Fibroblast of mammary gland (primary cell): ENCODE data around the gene COL11A2.

ENCODE experiments used
- DNase-seq: peaks from one replicate; pipeline ENCODE4 v3.0.0-alpha.2; 2010; ENCODE audit warnings: low read depth
- H3K4me3 ChIP-seq: 2 replicates; pipeline ENCODE4 v1.5.1; 2011; ENCODE audit warnings: low read depth, mild to moderate bottlenecking, low read length, moderate library complexity; ENCODE audit not compliant: control insufficient read depth
- TF ChIP-seq, protein P1 (sequence below): conservative IDR thresholded peaks from 2 replicates; pipeline ENCODE4 v1.5.1; 2011; ENCODE audit warnings: low read depth, low read length, inconsistent platforms; ENCODE audit not compliant: control insufficient read depth, insufficient read depth

COL11A2 gene

DNA sequence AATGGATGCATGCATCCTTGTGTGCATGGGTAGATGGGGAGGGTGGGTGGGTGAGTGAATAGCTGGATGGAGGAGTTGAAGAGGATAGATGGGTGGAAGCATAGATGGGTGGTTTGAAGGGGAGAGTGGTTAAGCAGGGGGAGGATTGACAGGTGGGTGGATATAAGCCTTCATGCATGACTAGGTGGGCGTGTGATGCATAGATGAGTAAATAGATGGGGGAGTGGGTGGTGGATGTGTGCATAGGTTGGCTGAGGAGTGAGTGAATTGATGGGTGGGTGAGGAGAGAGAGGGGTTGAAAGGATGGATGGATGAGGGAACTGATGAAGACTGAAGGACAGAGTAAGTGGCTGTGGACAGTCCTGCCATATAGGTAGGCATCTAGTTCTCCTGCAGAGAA is 4.5 kb downstream of the COL11A2 start:
- DNase-seq, result no peak
- H3K4me3 ChIP-seq, result no peak overlapping the region
- TF ChIP-seq, protein P1, sequence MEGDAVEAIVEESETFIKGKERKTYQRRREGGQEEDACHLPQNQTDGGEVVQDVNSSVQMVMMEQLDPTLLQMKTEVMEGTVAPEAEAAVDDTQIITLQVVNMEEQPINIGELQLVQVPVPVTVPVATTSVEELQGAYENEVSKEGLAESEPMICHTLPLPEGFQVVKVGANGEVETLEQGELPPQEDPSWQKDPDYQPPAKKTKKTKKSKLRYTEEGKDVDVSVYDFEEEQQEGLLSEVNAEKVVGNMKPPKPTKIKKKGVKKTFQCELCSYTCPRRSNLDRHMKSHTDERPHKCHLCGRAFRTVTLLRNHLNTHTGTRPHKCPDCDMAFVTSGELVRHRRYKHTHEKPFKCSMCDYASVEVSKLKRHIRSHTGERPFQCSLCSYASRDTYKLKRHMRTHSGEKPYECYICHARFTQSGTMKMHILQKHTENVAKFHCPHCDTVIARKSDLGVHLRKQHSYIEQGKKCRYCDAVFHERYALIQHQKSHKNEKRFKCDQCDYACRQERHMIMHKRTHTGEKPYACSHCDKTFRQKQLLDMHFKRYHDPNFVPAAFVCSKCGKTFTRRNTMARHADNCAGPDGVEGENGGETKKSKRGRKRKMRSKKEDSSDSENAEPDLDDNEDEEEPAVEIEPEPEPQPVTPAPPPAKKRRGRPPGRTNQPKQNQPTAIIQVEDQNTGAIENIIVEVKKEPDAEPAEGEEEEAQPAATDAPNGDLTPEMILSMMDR, result no peak

DNA sequence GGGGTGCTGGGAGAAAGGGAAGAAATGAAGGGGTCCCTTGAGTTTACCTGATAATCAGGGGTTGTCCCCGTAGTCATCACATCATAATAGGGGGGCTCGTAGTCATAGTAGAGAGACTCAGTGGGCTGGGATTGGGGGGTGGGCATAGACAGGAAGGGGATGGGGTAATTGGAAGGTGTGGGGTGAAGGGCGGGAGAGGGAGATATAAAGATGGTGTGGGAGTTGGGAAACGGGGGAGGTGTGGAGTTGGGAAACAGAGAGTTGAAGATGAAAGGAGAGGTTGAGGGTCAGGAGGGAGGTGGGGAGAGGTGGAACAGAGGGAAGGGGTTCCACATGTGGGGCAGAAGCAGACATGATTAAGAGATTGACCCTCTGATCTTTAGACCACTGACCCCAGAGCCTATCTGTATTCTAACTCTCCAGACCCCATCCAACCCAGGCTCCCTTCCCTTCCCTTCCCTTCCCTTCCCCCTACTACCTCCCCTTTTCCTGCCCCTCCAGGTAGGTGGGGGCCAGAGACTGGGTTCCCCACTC is 6.5 kb downstream of the COL11A2 start:
- TF ChIP-seq, protein P1, result no peak
- no peak overlapping the region for H3K4me3 ChIP-seq
- DNase-seq, result no peak

DNA sequence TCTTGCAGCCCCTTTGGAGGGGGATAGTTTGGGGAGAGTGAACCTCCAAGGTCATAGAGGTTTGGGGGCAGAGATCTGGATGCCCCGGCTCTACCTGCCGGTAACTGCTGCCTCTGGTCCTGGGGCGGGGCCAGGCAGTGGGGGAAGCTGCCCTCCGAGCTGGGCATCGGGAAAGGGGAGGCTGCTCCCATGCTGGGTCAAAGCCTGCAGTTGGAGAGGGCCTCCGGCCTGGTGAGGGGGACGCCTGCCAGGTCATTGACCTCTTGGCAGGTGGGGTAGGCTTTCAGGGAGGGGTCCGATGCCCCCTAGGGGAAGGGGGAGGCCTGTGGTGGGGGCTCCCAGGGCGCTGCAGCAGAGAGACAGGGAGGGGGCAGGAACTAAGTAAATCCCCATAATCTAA is 7.1 kb downstream of the COL11A2 start:
- H3K4me3 ChIP-seq, result no peak overlapping the region
- no peak for DNase-seq
- TF ChIP-seq, protein P1, result no peak

DNA sequence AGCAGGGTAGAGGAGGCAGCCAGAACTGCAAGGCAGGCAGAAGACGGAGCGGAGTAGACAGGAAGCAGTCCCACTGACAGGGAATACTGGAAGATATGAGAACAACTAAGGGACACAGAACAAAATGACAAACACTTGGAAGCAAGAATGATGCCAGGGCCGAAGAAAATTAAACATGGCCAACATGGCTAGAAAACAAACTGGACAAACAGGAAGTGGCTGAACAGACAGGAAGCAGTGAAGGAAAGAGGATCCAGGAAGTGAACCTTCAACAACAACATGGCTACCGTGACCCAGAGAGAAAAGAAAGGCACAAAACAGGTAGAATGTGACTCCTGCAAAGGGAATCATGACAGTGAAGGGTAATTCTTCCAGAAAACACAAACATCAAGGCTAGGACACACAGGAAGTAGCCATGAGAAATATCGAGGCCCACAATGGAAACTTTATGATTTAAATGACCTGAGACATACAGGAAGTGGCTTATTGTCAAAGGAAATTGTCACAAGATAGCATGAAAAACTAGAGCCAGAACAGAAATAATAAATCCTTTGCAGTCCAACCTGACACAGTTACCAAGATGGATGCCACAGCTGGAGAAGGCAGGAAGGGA is 9.1 kb downstream of the COL11A2 start:
- DNase-seq, result no peak
- no peak overlapping the region for H3K4me3 ChIP-seq
- TF ChIP-seq, protein P1, result no peak

DNA sequence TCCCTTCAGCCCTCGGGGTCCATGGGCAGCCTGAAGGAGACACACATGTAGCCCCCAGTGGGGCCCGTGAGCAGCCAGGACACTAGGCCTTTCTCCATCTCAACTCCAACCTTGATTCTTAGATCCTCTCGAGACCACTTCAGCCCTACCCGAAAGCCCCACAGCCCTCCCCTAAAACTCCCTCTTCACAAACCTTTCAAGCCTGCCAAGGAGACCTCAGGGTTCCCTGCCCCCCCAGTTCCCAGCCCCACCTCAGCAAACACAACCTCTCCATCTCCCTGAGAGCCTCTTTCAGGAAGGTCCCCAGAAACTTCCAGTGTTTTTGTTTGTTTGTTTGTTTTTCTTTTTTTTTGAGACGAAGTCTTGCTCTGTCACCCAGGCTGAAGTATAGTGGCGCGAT is 11.1 kb downstream of the COL11A2 start:
- DNase-seq, result no peak
- H3K4me3 ChIP-seq, result no peak overlapping the region
- TF ChIP-seq, protein P1, result no peak

DNA sequence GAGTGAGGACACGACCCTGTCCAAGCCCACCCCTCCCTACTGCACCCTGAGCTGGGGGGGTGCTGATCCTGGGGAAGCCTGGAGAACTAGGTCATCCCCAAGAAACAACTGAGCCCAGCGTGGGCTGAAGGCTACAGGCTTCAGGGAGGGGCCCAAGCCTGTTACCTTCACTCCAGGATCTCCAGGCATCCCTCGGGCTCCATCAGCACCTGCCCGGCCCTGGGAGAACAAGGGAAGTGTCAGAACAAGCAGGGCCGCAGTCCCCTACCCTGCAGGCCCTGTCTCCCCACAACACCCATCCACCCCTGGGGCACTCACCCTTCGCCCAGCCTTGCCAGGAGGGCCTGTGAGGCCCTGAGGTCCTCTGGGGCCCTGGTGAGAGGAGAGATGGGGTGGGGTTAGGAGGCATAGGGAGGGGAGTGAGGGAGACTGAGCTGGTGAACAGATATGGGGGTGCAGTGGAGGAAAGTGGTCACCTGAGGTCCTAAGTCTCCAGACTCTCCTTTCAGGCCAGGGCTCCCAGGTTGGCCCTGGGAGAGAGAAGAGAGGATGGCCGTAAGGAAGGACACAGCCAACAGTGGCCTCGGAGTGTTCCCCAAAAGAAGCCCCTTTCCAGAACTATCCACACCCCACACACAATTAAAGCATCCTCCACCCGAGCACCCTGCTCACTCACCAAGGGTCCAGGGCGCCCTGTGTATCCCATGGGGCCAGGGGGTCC is 13.4 kb downstream of the COL11A2 start:
- TF ChIP-seq, protein P1, result no peak
- no peak overlapping the region for H3K4me3 ChIP-seq
- DNase-seq, result no peak
